ENCODE data around the gene DDIT4L.
"Not testable (repeated sequence)": the region's sequence is repeated elsewhere in the genome, so short reads cannot be mapped to it uniquely, and the experiment has no call there.

DDIT4L gene, protein sequence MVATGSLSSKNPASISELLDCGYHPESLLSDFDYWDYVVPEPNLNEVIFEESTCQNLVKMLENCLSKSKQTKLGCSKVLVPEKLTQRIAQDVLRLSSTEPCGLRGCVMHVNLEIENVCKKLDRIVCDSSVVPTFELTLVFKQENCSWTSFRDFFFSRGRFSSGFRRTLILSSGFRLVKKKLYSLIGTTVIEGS

GRCh38 chr4:100189820-100190642 is at the start of gene DDIT4L:
Gene DDIT4L, minus strand, starts transcription at chr4:100190468. Its CDS starts 485 bp downstream, at chr4:100189983.
- DNase-seq (ENCODE audit: low spot score): peak; percentile 31

GRCh38 chr4:100240008-100240407 is 49.7 kb upstream of the DDIT4L start:
- DNase-seq (ENCODE audit: low spot score): no peak

DNA sequence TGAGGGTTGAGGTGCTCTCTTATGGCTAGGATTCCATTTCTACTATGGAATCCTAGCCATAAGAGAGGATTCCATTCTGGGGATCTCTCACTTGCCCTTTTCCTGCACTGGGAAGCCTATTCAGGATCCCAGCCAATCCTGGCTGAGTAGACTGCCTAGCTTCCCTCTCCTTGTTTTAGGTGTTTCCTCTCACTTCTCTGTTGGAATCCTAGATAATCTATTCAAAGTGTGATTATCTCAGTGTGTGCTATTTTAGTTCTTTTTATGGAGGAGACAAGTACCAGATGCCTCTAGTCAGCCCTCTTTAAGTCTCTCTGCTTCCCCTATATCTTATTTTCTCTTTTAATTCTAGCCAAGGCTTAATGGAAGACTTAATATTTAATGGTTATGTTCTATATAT is 34.5 kb upstream of the DDIT4L start:
- DNase-seq (ENCODE audit: low spot score): no peak

GRCh38 chr4:100224160-100224559 is 33.9 kb upstream of the DDIT4L start:
- no peak for DNase-seq (ENCODE audit: low spot score)

GRCh38 chr4:100208964-100209363 is 18.7 kb upstream of the DDIT4L start:
- no peak for DNase-seq (ENCODE audit: low spot score)

- no peak for DNase-seq (ENCODE audit: low spot score)
Observed at GRCh38 chr4:100208459-100208858, 18.2 kb upstream of the DDIT4L start.

- no peak for DNase-seq (ENCODE audit: low spot score)
Observed at GRCh38 chr4:100206850-100207249, 16.6 kb upstream of the DDIT4L start.

GRCh38 chr4:100198061-100198460 is 7.8 kb upstream of the DDIT4L start:
- DNase-seq (ENCODE audit: low spot score): no peak

GRCh38 chr4:100196388-100197071 is 6.3 kb upstream of the DDIT4L start:
- not testable (repeated sequence) for DNase-seq (ENCODE audit: low spot score)

- peak; percentile 51 for DNase-seq (ENCODE audit: low spot score)
Observed at GRCh38 chr4:100190643-100191600, 654 bp upstream of the DDIT4L start.

DNA sequence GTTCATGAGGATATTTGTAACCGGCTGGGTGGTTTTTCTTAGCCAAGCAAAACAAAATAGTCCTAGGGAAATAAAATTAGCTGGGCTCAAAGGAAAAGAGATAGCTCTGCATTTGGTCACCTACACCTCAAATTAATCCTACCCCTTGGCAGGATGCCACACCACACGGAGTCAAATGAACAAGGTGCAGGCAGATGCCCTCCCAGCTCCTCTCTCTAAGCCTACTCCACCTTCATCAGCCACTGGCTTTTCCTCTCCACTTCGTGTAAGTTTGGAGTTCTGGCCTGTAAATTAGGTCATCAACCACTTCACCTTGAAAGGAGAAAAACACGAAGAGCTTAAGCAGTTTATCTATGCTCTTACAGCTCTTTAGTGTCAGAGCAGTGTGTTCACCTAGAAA is 1.4 kb downstream of the DDIT4L start:
- peak; percentile 30 for DNase-seq (ENCODE audit: low spot score)

- DNase-seq (ENCODE audit: low spot score): no peak
Observed at GRCh38 chr4:100187781-100188180, 2.5 kb downstream of the DDIT4L start.

- DNase-seq (ENCODE audit: low spot score): no peak
Observed at GRCh38 chr4:100184787-100185186, 5.5 kb downstream of the DDIT4L start.

DNA sequence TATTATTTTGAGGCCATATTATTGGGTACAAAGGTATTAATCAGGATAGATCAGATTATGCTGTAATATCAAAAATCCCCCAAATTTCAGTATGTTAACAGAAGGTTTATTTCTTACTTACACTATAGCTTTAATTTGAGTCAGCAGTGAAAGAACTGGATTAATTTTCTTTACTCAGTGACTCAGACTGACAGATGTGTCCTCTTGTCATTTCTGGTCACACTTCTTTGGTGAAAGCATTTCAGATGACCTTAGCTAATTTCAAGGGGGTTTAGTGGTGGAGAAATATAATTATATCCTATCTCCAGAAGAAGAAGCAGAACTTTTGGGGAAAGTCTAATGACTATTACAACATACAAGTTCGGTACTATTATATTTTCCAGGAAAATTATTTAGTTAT is 12.4 kb downstream of the DDIT4L start:
- DNase-seq (ENCODE audit: low spot score): no peak

DNA sequence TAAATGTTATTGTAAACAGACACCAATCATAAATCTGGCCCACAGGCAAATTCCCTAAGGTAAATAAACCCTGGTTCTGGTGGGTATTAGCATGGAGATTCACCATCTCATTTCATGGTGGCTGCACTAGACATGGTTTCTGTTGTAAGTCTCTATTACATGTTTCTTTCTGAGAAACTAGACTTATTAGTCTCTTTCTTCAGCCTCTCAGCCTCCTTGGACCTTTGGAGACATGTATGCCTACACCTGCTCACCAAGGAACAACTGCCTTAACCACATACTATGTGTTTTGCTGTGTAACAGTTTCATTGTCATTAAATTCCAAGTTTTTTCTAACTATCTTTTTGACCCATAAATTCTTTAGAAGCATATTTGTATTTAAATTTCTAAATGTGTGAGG is 13.1 kb downstream of the DDIT4L start:
- DNase-seq (ENCODE audit: low spot score): no peak

GRCh38 chr4:100175858-100176257 is 14.4 kb downstream of the DDIT4L start:
- DNase-seq (ENCODE audit: low spot score): no peak

- no peak for DNase-seq (ENCODE audit: low spot score)
Observed at GRCh38 chr4:100174985-100175383, 15.3 kb downstream of the DDIT4L start.

DNA sequence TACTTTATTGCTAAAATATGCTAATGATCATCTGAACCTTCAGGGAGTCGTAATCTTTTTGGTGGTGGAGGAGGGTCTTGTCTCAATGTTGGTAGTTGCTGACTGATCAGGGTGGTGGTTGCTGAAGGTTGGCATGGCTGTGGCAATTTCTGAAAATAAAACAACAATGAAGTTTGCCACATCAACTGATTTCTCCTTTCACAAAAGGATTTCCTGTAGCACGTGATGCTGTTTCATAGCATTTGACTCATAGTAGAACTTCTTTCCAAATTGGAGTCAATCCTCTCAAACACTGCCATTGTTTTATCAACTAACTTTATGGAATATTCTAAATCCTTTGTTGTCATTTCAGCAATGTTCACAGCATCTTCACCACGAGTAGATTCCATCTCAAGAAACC is 19.3 kb downstream of the DDIT4L start:
- no peak for DNase-seq (ENCODE audit: low spot score)

GRCh38 chr4:100169491-100170485 is 20.5 kb downstream of the DDIT4L start:
- DNase-seq (ENCODE audit: low spot score): no peak

DNA sequence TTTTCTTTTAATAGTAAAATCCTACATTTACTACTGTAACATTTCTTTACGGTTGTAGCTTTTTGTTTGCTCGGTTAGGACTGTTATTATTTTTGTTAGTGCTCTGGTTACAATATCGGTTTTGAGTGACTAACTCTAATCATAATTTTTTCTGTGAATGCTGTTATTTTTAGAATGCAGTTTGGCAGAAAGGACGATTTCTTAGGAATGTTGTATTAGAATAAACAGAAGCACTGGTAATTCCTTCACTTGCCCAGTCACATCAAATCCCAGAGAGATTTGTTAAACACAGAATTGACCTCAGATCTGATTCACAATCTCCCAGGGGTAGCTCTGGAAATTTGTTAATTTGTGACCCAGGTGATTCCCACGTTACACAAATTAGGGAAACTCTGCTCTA is 21.7 kb downstream of the DDIT4L start:
- no peak for DNase-seq (ENCODE audit: low spot score)

Measured in D341Med (cell line).